A172 (cell line): ENCODE results near the gene ACSF3. TPM values are rescaled to one million over a fixed set of nuclear protein-coding genes. Genes with fewer than 3 reads are reported as not detected.
A peak's percentile ranks its signal among the peaks of the same experiment; 100 is the strongest.
"Not testable (repeated sequence)": the region's sequence is repeated elsewhere in the genome, so short reads cannot be mapped to it uniquely, and the experiment has no call there.

ENCODE experiments used
- DNase-seq: peaks from one replicate; pipeline ENCODE4 v3.0.0-alpha.2; 2015; ENCODE audit warnings: low spot score
- total RNA-seq: library from RNA; depleted of rRNA; stranded (reverse); fragments of >200 nt; shearing (Covaris generic); gene quantifications from 2 replicates; pipeline ENCODE4 v1.2.3, GENCODE V29; 2014

Gene ACSF3
- total RNA-seq, 1 experiment from 2014 or later = 49.0 TPM

- no peak for DNase-seq
Observed at GRCh38 chr16:89174877-89175276, 81.2 kb downstream of the ACSF3 start.

- no peak for DNase-seq
Observed at GRCh38 chr16:89175280-89176146, 81.9 kb downstream of the ACSF3 start.

- DNase-seq = no peak
Observed at GRCh38 chr16:89176147-89176690, 82.6 kb downstream of the ACSF3 start.

GRCh38 chr16:89176717-89177116 is 83.1 kb downstream of the ACSF3 start:
- DNase-seq = no peak

GRCh38 chr16:89177501-89177900 is 83.8 kb downstream of the ACSF3 start:
- DNase-seq = no peak

- DNase-seq = no peak
Observed at GRCh38 chr16:89178453-89179147, 84.9 kb downstream of the ACSF3 start.

GRCh38 chr16:89179148-89179484 is 85.5 kb downstream of the ACSF3 start:
- no peak for DNase-seq

- DNase-seq = no peak
Observed at GRCh38 chr16:89179656-89180315, 86.1 kb downstream of the ACSF3 start.

GRCh38 chr16:89183463-89183862 is 89.8 kb downstream of the ACSF3 start:
- DNase-seq = no peak

- DNase-seq = no peak
Observed at GRCh38 chr16:89183975-89184676, 90.5 kb downstream of the ACSF3 start.

GRCh38 chr16:89184677-89184932 is 91.0 kb downstream of the ACSF3 start:
- no peak for DNase-seq

- DNase-seq = no peak
Observed at GRCh38 chr16:89184933-89185794, 91.5 kb downstream of the ACSF3 start.

GRCh38 chr16:89185887-89186592 is 92.4 kb downstream of the ACSF3 start:
- DNase-seq = not testable (repeated sequence)

- not testable (repeated sequence) for DNase-seq
Observed at GRCh38 chr16:89186593-89187031, 93.0 kb downstream of the ACSF3 start.

- no peak for DNase-seq
Observed at GRCh38 chr16:89187032-89187769, 93.5 kb downstream of the ACSF3 start.

- peak; percentile 16 for DNase-seq
Observed at GRCh38 chr16:89187770-89188392, 94.2 kb downstream of the ACSF3 start.

- DNase-seq = not testable (repeated sequence)
Observed at GRCh38 chr16:89188471-89189357, 95.1 kb downstream of the ACSF3 start.
